SK-N-SH (cell line): Measurements from ENCODE around the gene NME9. TPM values are rescaled to one million over a fixed set of nuclear protein-coding genes. Genes with fewer than 3 reads are reported as not detected.

Source experiments
- CTCF ChIA-PET: fragments of 300-600, 350-600 bp; formaldehyde crosslinking; extraction: SDS; loops from one replicate; lab custom pipeline; 2021; lab: Yijun Ruan, JAX
- POLR2A ChIA-PET: fragments of 350-600 bp; sonication (Branson Sonifier 250); formaldehyde crosslinking; extraction: SDS; loops from one replicate; lab custom pipeline; 2020; ENCODE audit warnings: antibody characterized with exemption, inconsistent platforms; lab: Yijun Ruan, JAX
- DNase-seq: peaks from one replicate; pipeline ENCODE4 v3.0.0; 2012
- H2AFZ ChIP-seq: fragments of 200-600 bp; sonication (generic); 2 replicates; pipeline ENCODE4 v1.8.1; 2016; ENCODE audit warnings: antibody characterized with exemption, mild to moderate bottlenecking, low read depth
- H3F3A ChIP-seq: fragments of 200-600 bp; sonication (generic); replicated peaks from 2 replicates; pipeline ENCODE3; 2016; ENCODE audit warnings: antibody characterized with exemption, mild to moderate bottlenecking; ENCODE audit not compliant: insufficient read depth
- H3K27ac ChIP-seq, 2 experiments: fragments of 200-500 bp in 1 of 2; fragments of 200-600 bp in 1 of 2; sonication (Bioruptor generic) in 1 of 2; sonication (generic), shearing (Covaris generic) in 1 of 2; 2 replicates each; pipeline versions ENCODE4 v1.5.1 to v1.6.1; 2014 to 2016; ENCODE audit warnings: low read depth in 2 of 2, inconsistent platforms in 1 of 2, low read length in 1 of 2, mild to moderate bottlenecking in 1 of 2, mixed read lengths in 1 of 2
- H3K27me3 ChIP-seq: fragments of 200-600 bp; sonication (generic), shearing (Covaris generic); 2 replicates; pipeline ENCODE4 v1.6.1; 2016; ENCODE audit warnings: mixed run types; ENCODE audit not compliant: insufficient read depth
- H3K36me3 ChIP-seq, 2 experiments: fragments of 200-500 bp in 1 of 2; fragments of 200-600 bp in 1 of 2; sonication (Bioruptor generic) in 1 of 2; sonication (generic) in 1 of 2; replicated peaks in 1 of 2; 2 replicates each; pipeline versions ENCODE3 to v1.5.1; 2014 to 2016; ENCODE audit warnings: low read length in 1 of 2, mild to moderate bottlenecking in 1 of 2; ENCODE audit not compliant: insufficient read depth in 2 of 2, control insufficient read depth in 1 of 2
- H3K4me1 ChIP-seq, 2 experiments: fragments of 200-500 bp in 1 of 2; fragments of 200-600 bp in 1 of 2; sonication (Bioruptor generic) in 1 of 2; sonication (generic), shearing (Covaris generic) in 1 of 2; 2 replicates each; pipeline versions ENCODE4 v1.5.1 to v1.6.1; 2014 to 2016; ENCODE audit warnings: low read depth in 1 of 2, low read length in 1 of 2, mixed run types in 1 of 2; ENCODE audit not compliant: insufficient read depth in 2 of 2, control insufficient read depth in 1 of 2
- H3K4me2 ChIP-seq: fragments of 200-600 bp; sonication (generic), shearing (Covaris generic); 2 replicates; pipeline ENCODE4 v1.6.1; 2017; ENCODE audit warnings: mixed run types
- H3K4me3 ChIP-seq, 2 experiments: fragments of 200-500 bp in 1 of 2; fragments of 200-600 bp in 1 of 2; sonication (Bioruptor generic) in 1 of 2; sonication (generic), shearing (Covaris generic) in 1 of 2; 2 replicates each; pipeline versions ENCODE4 v1.5.1 to v1.8.1; 2014 to 2016; ENCODE audit warnings: low read depth in 2 of 2, inconsistent platforms in 1 of 2, low read length in 1 of 2, mild to moderate bottlenecking in 1 of 2, mixed read lengths in 1 of 2, moderate library complexity in 1 of 2
- H3K79me2 ChIP-seq: fragments of 200-600 bp; sonication (generic); 2 replicates; pipeline ENCODE4 v1.8.1; 2017; ENCODE audit warnings: mild to moderate bottlenecking; ENCODE audit not compliant: insufficient read depth
- H3K9ac ChIP-seq: fragments of 200-600 bp; sonication (generic); 2 replicates; pipeline ENCODE4 v1.6.1; 2017; ENCODE audit warnings: mixed run types
- H3K9me2 ChIP-seq: fragments of 200-600 bp; sonication (generic); 2 replicates; pipeline ENCODE4 v1.6.1; 2017; ENCODE audit warnings: mixed run types
- H3K9me3 ChIP-seq: fragments of 200-600 bp; sonication (generic); 2 replicates; pipeline ENCODE4 v1.6.1; 2017; ENCODE audit warnings: mixed run types, mild to moderate bottlenecking, moderate library complexity
- H4K20me1 ChIP-seq: fragments of 200-600 bp; sonication (generic); 2 replicates; pipeline ENCODE4 v1.6.1; 2017; ENCODE audit warnings: mild to moderate bottlenecking, mixed run types; ENCODE audit not compliant: insufficient read depth
- ELF1 ChIP-seq: IDR thresholded peaks from 2 replicates; pipeline ENCODE4 v1.4.0; 2012
- EP300 ChIP-seq, 2 experiments: IDR thresholded peaks; 2 replicates each; pipeline versions ENCODE4 v1.4.0 to v1.6.1; 2012; ENCODE audit warnings: borderline replicate concordance in 1 of 2, low read depth in 1 of 2, low read length in 1 of 2
- FOXJ3 ChIP-seq: sonication (generic); formaldehyde crosslinking; IDR thresholded peaks from 2 replicates; pipeline ENCODE4 v1.5.1; 2020; ENCODE audit warnings: mild to moderate bottlenecking, missing genetic modification reagents
- POLR2AphosphoS5 ChIP-seq: IDR thresholded peaks from 2 replicates; pipeline ENCODE4 v1.6.1; 2012; ENCODE audit warnings: low read depth, low read length
- RAD21 ChIP-seq: IDR thresholded peaks from 2 replicates; pipeline ENCODE4 v1.6.1; 2012; ENCODE audit warnings: mild to moderate bottlenecking, low read length
- RFX5 ChIP-seq: IDR thresholded peaks from 2 replicates; pipeline ENCODE4 v1.6.1; 2012; ENCODE audit warnings: mild to moderate bottlenecking, improper control_type of control experiment, low read length
- RXRA ChIP-seq: IDR thresholded peaks from 2 replicates; pipeline ENCODE4 v1.4.0; 2012; ENCODE audit warnings: low read depth, mild to moderate bottlenecking, borderline replicate concordance
- SMC3 ChIP-seq: IDR thresholded peaks from 2 replicates; pipeline ENCODE4 v1.6.1; 2012; ENCODE audit warnings: low read depth, low read length, improper control_type of control experiment
- TCF12 ChIP-seq: IDR thresholded peaks from 2 replicates; pipeline ENCODE4 v1.4.0; 2012
- TEAD4 ChIP-seq: IDR thresholded peaks from 2 replicates; pipeline ENCODE4 v1.4.0; 2012; ENCODE audit warnings: mild to moderate bottlenecking, borderline replicate concordance; ENCODE audit not compliant: insufficient read depth
- WGBS: methylation state at CpG from one replicate; pipeline ENCODE4 v1.1.6; 2017; ENCODE audit warnings: low lambda C conversion rate; 5-methylcytosine and 5-hydroxymethylcytosine counted together
- polyA plus RNA-seq, 3 experiments: library from polyadenylated mRNA; depleted of rRNA; stranded (reverse); fragments of >200 nt; gene quantifications; 2 replicates each; pipeline ENCODE4 v1.2.3, GENCODE V29; 2012
- TF ChIP-seq, protein P1 (sequence below): fragments of 200-600 bp; sonication (generic); IDR thresholded peaks from 2 replicates; pipeline ENCODE4 v1.6.1; 2017; ENCODE audit warnings: antibody characterized with exemption, mild to moderate bottlenecking, moderate library complexity
- TF ChIP-seq, protein P2 (sequence below): IDR thresholded peaks from 2 replicates; pipeline ENCODE4 v1.4.0; 2012; ENCODE audit warnings: low read depth

The NME9 gene
- polyA plus RNA-seq, 1 of the 3 experiments (the other 2 are of a cell fraction) = 0.43 TPM

DNA sequence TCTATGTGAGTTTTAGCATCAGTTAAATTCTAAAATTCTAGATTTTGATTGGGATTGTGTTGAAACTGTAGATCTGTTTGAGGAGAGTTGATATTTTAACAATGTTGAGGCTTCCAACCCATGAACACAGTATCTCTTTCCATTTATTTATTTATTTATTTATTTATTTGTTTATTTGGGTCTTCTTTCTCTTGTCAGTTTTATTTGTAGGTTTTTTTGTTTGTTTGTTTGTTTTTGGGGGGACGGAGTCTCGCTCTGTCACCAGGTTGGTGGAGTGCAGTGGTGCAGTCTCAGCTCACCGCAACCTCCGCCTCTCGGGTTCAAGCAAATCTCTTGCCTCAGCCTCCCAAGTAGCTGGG, 44.1 kb upstream of the NME9 start (continued):
- TF ChIP-seq EP300 (IDR thresholded peaks at IDR 0.05; ENCODE audit: borderline replicate concordance in 1 of 2, low read depth in 1 of 2, low read length in 1 of 2) (no peak), TEAD4 (no peak)
- TF ChIP-seq, all 33 proteins: peak for 0

DNA sequence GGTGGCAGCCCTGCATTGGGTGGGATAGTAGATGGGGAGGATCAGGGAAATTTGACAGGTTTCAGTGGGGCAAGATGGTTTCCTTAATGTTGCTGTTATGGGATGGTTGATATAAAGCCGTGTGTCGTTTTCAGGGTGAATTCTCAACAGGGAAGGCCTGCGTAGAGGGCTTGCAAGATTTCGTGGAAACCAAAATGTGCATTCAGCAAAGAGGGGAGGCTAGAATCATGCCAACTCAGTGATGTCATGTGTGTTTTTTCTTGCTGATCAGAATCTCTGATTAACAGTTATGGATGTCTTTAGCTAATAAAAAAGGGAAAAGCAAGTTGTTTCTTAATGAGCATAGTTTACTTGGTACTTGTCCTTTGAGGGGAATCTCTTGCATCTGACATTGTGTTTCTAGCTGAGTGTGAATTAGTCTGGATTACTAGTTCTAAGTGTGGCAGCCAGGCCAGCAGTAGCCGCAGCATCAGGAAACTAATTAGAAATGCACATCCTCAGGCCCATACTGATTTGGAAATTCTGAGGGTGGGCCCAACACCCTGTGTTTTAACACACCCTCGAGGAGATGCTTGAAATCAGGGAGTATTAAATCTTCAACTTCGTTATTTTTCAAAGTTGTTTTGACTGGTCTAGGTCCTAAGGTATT, 43.6 kb upstream of the NME9 start:
- Histone ChIP-seq H3K9ac (no peak overlapping the region), H3K4me3 (no peak overlapping the region), H3K36me3 (no peaks in the 10 kb centered on the region), H4K20me1 (no peaks in the 10 kb centered on the region), H3K27me3 (no peaks in the 10 kb centered on the region), H2AFZ (no peak overlapping the region), H3F3A (no peaks in the 10 kb centered on the region), H3K79me2 (peaks cover 5% of the 10 kb centered on the region; the same call in 1 of the 2 replicates), H3K9me3 (no peaks in the 10 kb centered on the region), H3K4me2 (no peak overlapping the region), H3K9me2 (no peaks in the 10 kb centered on the region), H3K4me1 (no peaks in the 10 kb centered on the region), H3K27ac (no peak overlapping the region)
- TF ChIP-seq, protein P1, sequence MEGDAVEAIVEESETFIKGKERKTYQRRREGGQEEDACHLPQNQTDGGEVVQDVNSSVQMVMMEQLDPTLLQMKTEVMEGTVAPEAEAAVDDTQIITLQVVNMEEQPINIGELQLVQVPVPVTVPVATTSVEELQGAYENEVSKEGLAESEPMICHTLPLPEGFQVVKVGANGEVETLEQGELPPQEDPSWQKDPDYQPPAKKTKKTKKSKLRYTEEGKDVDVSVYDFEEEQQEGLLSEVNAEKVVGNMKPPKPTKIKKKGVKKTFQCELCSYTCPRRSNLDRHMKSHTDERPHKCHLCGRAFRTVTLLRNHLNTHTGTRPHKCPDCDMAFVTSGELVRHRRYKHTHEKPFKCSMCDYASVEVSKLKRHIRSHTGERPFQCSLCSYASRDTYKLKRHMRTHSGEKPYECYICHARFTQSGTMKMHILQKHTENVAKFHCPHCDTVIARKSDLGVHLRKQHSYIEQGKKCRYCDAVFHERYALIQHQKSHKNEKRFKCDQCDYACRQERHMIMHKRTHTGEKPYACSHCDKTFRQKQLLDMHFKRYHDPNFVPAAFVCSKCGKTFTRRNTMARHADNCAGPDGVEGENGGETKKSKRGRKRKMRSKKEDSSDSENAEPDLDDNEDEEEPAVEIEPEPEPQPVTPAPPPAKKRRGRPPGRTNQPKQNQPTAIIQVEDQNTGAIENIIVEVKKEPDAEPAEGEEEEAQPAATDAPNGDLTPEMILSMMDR = no peak
- TF ChIP-seq RXRA (no peak), ELF1 (no peak), RAD21 (no peak), FOXJ3 (no peak), POLR2AphosphoS5 (no peak), SMC3 (no peak), TCF12 (no peak), EP300 (IDR thresholded peaks at IDR 0.05; ENCODE audit: borderline replicate concordance in 1 of 2, low read depth in 1 of 2, low read length in 1 of 2) (no peak)
- DNase-seq = no peak
- POLR2A ChIA-PET = interaction anchor here (0.6 kb wide), 1 partner anchor 114 kb away, joined by 3 read pairs; no protein-coding TSS in a partner anchor
- WGBS = 91% methylated on average over 7 of the region's 7 CpGs
- CTCF ChIA-PET = no interaction called here

DNA sequence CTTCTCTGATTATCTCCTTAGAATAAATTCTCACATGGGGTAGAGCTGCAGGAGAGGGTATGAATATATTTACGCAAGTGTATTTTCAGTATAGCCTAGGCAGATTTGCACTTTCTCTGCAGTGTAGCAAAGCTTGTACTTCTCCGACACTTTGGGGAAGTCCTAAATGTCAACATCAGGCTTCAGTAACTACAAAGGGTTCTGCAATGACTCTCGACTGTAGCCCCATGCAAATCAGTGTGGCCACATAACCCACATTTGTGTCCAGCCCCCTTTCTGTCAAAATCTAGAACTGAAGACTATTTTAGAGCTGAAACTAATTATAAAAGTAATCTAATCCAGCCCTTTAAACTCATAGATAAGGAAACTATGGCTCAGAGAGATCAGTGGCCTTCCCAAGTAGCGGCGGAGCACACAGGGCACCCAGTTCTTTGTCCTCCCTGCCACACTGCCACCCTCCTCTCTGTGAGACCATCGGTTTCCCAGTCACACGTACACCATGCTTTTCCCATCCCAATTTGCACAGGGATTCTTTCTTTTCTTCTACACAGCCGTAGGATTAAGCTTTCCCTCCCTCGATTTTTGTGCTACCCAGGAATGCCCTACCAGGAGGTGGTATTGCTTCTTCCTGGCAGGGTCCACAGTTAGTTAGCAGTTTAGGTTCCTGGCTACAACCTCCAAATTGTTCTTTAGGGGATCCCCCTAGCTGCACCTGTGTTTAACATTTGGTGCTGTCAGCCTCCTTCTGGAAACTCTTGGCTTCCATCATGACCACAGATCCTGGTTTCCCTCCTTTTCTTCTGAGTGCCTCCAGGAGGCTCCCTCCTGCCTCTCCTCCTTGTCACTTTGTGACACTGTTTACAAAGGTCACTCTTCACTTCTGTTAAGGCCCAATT, 41.7 kb upstream of the NME9 start:
- Histone ChIP-seq H3K9me2 (no peaks in the 10 kb centered on the region), H3K4me1 (no peaks in the 10 kb centered on the region), H3K79me2 (peaks cover 5% of the 10 kb centered on the region; the same call in 1 of the 2 replicates), H3K9ac (no peak overlapping the region), H3K4me2 (no peak overlapping the region), H3K27me3 (no peaks in the 10 kb centered on the region), H3K36me3 (no peaks in the 10 kb centered on the region), H4K20me1 (no peaks in the 10 kb centered on the region), H2AFZ (no peak overlapping the region), H3K4me3 (no peak overlapping the region), H3F3A (no peaks in the 10 kb centered on the region), H3K9me3 (no peaks in the 10 kb centered on the region), H3K27ac (no peak overlapping the region)
- ChIA-PET POLR2A (no interaction called here), CTCF (interaction anchor here (1.1 to 2.5 kb wide), 5 partner anchors 10 to 23 kb away, joined by 3 to 7 read pairs (median 4); partner anchors contain the start of gene MRAS)
- no peak for TF ChIP-seq RFX5
- TF ChIP-seq TCF12 = no peak
- TF ChIP-seq, protein P2, sequence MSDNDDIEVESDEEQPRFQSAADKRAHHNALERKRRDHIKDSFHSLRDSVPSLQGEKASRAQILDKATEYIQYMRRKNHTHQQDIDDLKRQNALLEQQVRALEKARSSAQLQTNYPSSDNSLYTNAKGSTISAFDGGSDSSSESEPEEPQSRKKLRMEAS = no peak
- no peak for TF ChIP-seq TEAD4
- DNase-seq = no peak
- WGBS = 87% methylated on average over 9 of the region's 9 CpGs
